ENCODE measurements around the gene TCL1A. TPM values are rescaled to one million over a fixed set of nuclear protein-coding genes. Genes with fewer than 3 reads are reported as not detected.

TCL1A gene
- polyA plus RNA-seq, 1 donor (not counting 4 experiments of a cell fraction or from before 2014, with no cell fraction given) = not detected

DNA sequence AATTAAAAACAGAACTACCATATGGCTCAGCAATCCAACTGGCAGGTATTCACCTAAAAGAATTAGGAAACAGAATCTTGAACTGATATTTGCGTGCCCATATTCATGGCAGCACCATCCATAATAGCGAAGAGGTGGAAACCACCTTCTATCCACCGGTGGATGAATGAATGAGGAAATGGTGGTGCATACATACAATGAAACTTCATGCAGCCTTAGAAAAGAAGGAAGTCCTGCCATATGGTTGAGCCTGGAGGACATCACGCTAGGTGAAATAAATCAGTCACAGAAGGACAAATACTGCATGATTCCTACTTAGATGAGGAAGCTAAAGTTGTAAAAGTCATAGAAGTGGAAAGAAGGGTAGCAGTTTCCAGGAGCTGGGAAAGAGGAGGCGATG lies 6.6 kb downstream of the TCL1A start:
- H3K79me2 ChIP-seq (ENCODE audit: control insufficient read depth, insufficient read depth, low read length) = no peaks in the 10 kb centered on the region
- H3K9me3 ChIP-seq (ENCODE audit: control insufficient read depth, low read depth, low read length) = no peaks in the 10 kb centered on the region
- H3K4me2 ChIP-seq (ENCODE audit: control insufficient read depth, extremely low read depth, insufficient read depth, low read depth, low read length) = no peak overlapping the region
- no peaks in the 10 kb centered on the region for H4K20me1 ChIP-seq (ENCODE audit: control insufficient read depth, extremely low read depth, insufficient read depth, low read length)
- no peak overlapping the region for H2AFZ ChIP-seq (ENCODE audit: control insufficient read depth, low read length)
- dilution Hi-C loops (cut with MboI; ENCODE audit: extremely low pct_ligation_motif_present, low sequenced_read_pairs) = no loop called here
- H3K9ac ChIP-seq (ENCODE audit: control insufficient read depth, extremely low read depth, insufficient read depth, low read length) = no peak overlapping the region
- no peaks in the 10 kb centered on the region for H3K36me3 ChIP-seq (ENCODE audit: control insufficient read depth in 2 of 2, extremely low read depth in 1 of 2, insufficient read depth in 2 of 2, low read length in 2 of 2)
- H3K27ac ChIP-seq (ENCODE audit: control insufficient read depth, insufficient read depth, low read length) = no peak overlapping the region
- DNase-seq (ENCODE audit: low read depth, low spot score) (no peak), FAIRE-seq (no peak)
- H3K4me1 ChIP-seq (ENCODE audit: control insufficient read depth, extremely low read depth, insufficient read depth, low read length) = no peaks in the 10 kb centered on the region
- no peak overlapping the region for H3K4me3 ChIP-seq (ENCODE audit: control insufficient read depth in 2 of 3, extremely low read depth in 1 of 3, insufficient read depth in 2 of 3, low read depth in 1 of 3, low read length in 3 of 3)
- H3K27me3 ChIP-seq (ENCODE audit: control insufficient read depth, extremely low read depth, insufficient read depth, low read length) = no peaks in the 10 kb centered on the region
- no peak for TF ChIP-seq EZH2 (IDR thresholded peaks at IDR 0.05; ENCODE audit: low read length)
- TF ChIP-seq, protein P1, sequence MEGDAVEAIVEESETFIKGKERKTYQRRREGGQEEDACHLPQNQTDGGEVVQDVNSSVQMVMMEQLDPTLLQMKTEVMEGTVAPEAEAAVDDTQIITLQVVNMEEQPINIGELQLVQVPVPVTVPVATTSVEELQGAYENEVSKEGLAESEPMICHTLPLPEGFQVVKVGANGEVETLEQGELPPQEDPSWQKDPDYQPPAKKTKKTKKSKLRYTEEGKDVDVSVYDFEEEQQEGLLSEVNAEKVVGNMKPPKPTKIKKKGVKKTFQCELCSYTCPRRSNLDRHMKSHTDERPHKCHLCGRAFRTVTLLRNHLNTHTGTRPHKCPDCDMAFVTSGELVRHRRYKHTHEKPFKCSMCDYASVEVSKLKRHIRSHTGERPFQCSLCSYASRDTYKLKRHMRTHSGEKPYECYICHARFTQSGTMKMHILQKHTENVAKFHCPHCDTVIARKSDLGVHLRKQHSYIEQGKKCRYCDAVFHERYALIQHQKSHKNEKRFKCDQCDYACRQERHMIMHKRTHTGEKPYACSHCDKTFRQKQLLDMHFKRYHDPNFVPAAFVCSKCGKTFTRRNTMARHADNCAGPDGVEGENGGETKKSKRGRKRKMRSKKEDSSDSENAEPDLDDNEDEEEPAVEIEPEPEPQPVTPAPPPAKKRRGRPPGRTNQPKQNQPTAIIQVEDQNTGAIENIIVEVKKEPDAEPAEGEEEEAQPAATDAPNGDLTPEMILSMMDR (optimal IDR thresholded peaks at IDR 0.05 in 1 of 3, IDR thresholded peaks at IDR 0.05 in 1 of 3, conservative IDR thresholded peaks at IDR 0.05 in 1 of 3; ENCODE audit: extremely low read depth in 1 of 3, insufficient read depth in 2 of 3, low read length in 3 of 3) = no peak
- H3K9me1 ChIP-seq (ENCODE audit: control insufficient read depth, extremely low read depth, insufficient read depth, low read length) = no peaks in the 10 kb centered on the region

DNA sequence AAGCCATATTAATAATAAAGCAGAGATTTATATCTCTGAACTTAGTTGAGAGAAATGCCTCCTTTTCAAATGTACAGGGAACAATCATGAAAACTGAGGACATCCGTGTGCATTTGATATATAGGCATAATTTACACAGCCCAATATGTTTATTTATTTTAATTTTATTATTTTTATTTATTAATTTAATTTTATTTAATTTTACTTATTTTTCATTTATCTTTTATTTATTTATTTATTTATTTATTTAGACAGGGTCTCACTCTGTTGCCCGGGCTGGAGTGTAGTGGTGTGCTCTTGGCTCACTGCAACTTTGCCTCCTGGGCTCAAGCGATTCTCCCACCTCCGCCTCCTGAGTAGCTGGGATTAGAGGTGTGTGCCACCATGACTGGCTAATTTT lies 8.4 kb downstream of the TCL1A start:
- H3K27ac ChIP-seq (ENCODE audit: control insufficient read depth, insufficient read depth, low read length) = no peak overlapping the region
- H3K79me2 ChIP-seq (ENCODE audit: control insufficient read depth, insufficient read depth, low read length) = no peaks in the 10 kb centered on the region
- H3K9me1 ChIP-seq (ENCODE audit: control insufficient read depth, extremely low read depth, insufficient read depth, low read length) = no peaks in the 10 kb centered on the region
- no peak overlapping the region for H3K4me3 ChIP-seq (ENCODE audit: control insufficient read depth in 2 of 3, extremely low read depth in 1 of 3, insufficient read depth in 2 of 3, low read depth in 1 of 3, low read length in 3 of 3)
- H3K4me2 ChIP-seq (ENCODE audit: control insufficient read depth, extremely low read depth, insufficient read depth, low read depth, low read length) = no peak overlapping the region
- no peaks in the 10 kb centered on the region for H3K4me1 ChIP-seq (ENCODE audit: control insufficient read depth, extremely low read depth, insufficient read depth, low read length)
- H3K27me3 ChIP-seq (ENCODE audit: control insufficient read depth, extremely low read depth, insufficient read depth, low read length) = no peaks in the 10 kb centered on the region
- dilution Hi-C loops (cut with MboI; ENCODE audit: extremely low pct_ligation_motif_present, low sequenced_read_pairs) = no loop called here
- FAIRE-seq = no peak
- H3K9me3 ChIP-seq (ENCODE audit: control insufficient read depth, low read depth, low read length) = no peaks in the 10 kb centered on the region
- H2AFZ ChIP-seq (ENCODE audit: control insufficient read depth, low read length) = no peak overlapping the region
- H3K36me3 ChIP-seq (ENCODE audit: control insufficient read depth in 2 of 2, extremely low read depth in 1 of 2, insufficient read depth in 2 of 2, low read length in 2 of 2) = no peaks in the 10 kb centered on the region
- no peak overlapping the region for H3K9ac ChIP-seq (ENCODE audit: control insufficient read depth, extremely low read depth, insufficient read depth, low read length)
- TF ChIP-seq, protein P1 (optimal IDR thresholded peaks at IDR 0.05 in 1 of 3, IDR thresholded peaks at IDR 0.05 in 1 of 3, conservative IDR thresholded peaks at IDR 0.05 in 1 of 3; ENCODE audit: extremely low read depth in 1 of 3, insufficient read depth in 2 of 3, low read length in 3 of 3) = no peak
- no peak for TF ChIP-seq EZH2 (IDR thresholded peaks at IDR 0.05; ENCODE audit: low read length)
- no peaks in the 10 kb centered on the region for H4K20me1 ChIP-seq (ENCODE audit: control insufficient read depth, extremely low read depth, insufficient read depth, low read length)
- no peak for DNase-seq (ENCODE audit: low read depth, low spot score)

Data from keratinocyte (primary cell).